Adrenal gland (tissue), 12 donors: ENCODE measurements around the gene EPHB1. TPM values are rescaled to one million over a fixed set of nuclear protein-coding genes. Genes with fewer than 3 reads are reported as not detected.

Source experiments
- DNase-seq, 7 donors: peaks; one replicate each; pipeline ENCODE4 v3.0.0-alpha.2; 2019 to 2020
- H3K27ac ChIP-seq, 5 donors: fragments of 200-600 bp; sonication (generic) in 4 of 5; 1 replicate in 3 of 5; 2 replicates in 2 of 5; pipeline versions ENCODE4 v1.5.1 to v1.8.0; 2016 to 2020; ENCODE audit warnings: mild to moderate bottlenecking in 1 of 5
- H3K27me3 ChIP-seq: fragments of 200-600 bp; 2 replicates; pipeline ENCODE4 v1.8.0; 2021
- H3K36me3 ChIP-seq, 2 donors: fragments of 200-600 bp; replicated peaks in 1 of 2; 1 replicate in 1 of 2; 2 replicates in 1 of 2; pipeline versions ENCODE4 v1.5.1 to v1.8.0; 2018 to 2022
- H3K4me1 ChIP-seq, 2 donors: fragments of 200-600 bp; replicated peaks in 1 of 2; 1 replicate in 1 of 2; 2 replicates in 1 of 2; pipeline versions ENCODE4 v1.5.1 to v1.8.0; 2018 to 2021
- H3K4me3 ChIP-seq, 4 donors: fragments of 200-600 bp; sonication (generic) in 3 of 4; one replicate each; pipeline ENCODE4 v1.5.1; 2016 to 2018
- H3K9me3 ChIP-seq, 3 donors: fragments of 200-600 bp; sonication (generic) in 1 of 3; replicated peaks in 1 of 3; 1 replicate in 2 of 3; 2 replicates in 1 of 3; pipeline versions ENCODE4 v1.5.1 to v1.8.0; 2016 to 2021
- POLR2A ChIP-seq, 2 donors: fragments of 450-650 bp; IDR thresholded peaks; one replicate each; pipeline ENCODE4 v1.6.1; 2017; ENCODE audit warnings: antibody characterized with exemption in 2 of 2, mild to moderate bottlenecking in 2 of 2, moderate library complexity in 1 of 2
- WGBS, 4 donors: extraction: QIAGEN DNeasy Blood & Tissue Kit in 2 of 4; methylation state at CpG; one replicate each; pipeline versions ENCODE4 v1.1.5 to v1.1.7; 2013 to 2017; 5-methylcytosine and 5-hydroxymethylcytosine counted together
- intact Hi-C, 2 donors: fragments of 100-400 bp; cut with DNase I; formaldehyde crosslinking; loops; one replicate each; pipeline versions ENCODE4 v1.14.1 to v1.15.0; 2022 to 2023
- polyA plus RNA-seq, 3 donors: library from polyadenylated mRNA; stranded (reverse); fragments of 200-250 nt in 2 of 3; fragments of 350-450 nt in 1 of 3; fragmentation: Illumina TruSeq in 1 of 3; extraction: RNeasy Lipid Tissue Mini Kit (QIAGEN cat#74804) in 1 of 3; gene quantifications; one replicate each; pipeline ENCODE4 v1.2.3, GENCODE V29; 2013 to 2014
- total RNA-seq, 9 donors: library from RNA; depleted of rRNA in 4 of 9; stranded (reverse); fragments of >200 nt in 4 of 9; fragments of 120-200 nt in 1 of 9; fragmentation: NEBNext Ultra II Directional in 1 of 9; extraction: Animal tissue kit (Norgen Biotek cat#: 25700) in 1 of 9; gene quantifications; one replicate each; pipeline versions ENCODE4 v1.1.0 to v1.2.4, GENCODE V29; 2013 to 2023
- TF ChIP-seq, protein P1 (sequence below), 6 experiments: fragments of 450-650 bp in 4 of 6; fragments of 200-600 bp in 2 of 6; sonication (generic) in 1 of 6; IDR thresholded peaks; 1 replicate in 5 of 6; 2 replicates in 1 of 6; pipeline versions ENCODE4 v1.5.1 to v1.8.0; 2016 to 2021; ENCODE audit warnings: antibody characterized with exemption in 6 of 6, mild to moderate bottlenecking in 2 of 6, moderate library complexity in 1 of 6
- donor health status: healthy with polysubstance abuse.
- donor health status: Bipolar disorder and iron deficiency.
- donor health status: DM: yes; HTN: yes; CAD: no.
- donor health status: DM: no; HTN: no; CAD: no.
- donor health status: DM: no; HTN: no; CAD: no.
- donor health status: DM: yes; HTN: yes; CAD: no.

EPHB1 gene
- total and polyA plus RNA-seq, 12 donors, result 0.10 to 3.4 (median 0.98) TPM

DNA sequence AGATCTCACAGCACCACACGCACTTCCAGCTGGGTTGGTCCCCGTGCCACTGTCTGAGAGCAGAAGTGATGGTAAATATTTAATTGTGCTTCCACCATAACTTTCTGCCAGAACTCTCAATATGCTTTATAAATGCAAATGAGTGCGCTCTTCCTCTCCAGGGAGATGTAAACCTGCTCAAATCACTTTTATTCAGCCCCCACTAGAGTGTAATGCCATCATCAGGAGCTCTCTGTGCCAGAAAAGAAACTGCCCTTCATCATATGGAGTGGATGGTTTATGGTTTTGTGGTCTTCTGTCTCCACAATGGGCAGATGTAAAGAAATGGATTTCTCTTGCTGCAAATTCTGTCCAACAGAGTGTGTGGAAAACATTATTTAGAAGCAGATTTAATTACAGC is 127.0 kb downstream of the EPHB1 start:
- no peak for TF ChIP-seq POLR2A (IDR thresholded peaks at IDR 0.05)
- TF ChIP-seq, protein P1, sequence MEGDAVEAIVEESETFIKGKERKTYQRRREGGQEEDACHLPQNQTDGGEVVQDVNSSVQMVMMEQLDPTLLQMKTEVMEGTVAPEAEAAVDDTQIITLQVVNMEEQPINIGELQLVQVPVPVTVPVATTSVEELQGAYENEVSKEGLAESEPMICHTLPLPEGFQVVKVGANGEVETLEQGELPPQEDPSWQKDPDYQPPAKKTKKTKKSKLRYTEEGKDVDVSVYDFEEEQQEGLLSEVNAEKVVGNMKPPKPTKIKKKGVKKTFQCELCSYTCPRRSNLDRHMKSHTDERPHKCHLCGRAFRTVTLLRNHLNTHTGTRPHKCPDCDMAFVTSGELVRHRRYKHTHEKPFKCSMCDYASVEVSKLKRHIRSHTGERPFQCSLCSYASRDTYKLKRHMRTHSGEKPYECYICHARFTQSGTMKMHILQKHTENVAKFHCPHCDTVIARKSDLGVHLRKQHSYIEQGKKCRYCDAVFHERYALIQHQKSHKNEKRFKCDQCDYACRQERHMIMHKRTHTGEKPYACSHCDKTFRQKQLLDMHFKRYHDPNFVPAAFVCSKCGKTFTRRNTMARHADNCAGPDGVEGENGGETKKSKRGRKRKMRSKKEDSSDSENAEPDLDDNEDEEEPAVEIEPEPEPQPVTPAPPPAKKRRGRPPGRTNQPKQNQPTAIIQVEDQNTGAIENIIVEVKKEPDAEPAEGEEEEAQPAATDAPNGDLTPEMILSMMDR (IDR thresholded peaks at IDR 0.05), result no peak
- H3K4me3 ChIP-seq, result no peak overlapping the region
- intact Hi-C loops, result no loop called here
- 76 to 85% (median 79%) methylated on average over 3 of the region's 3 CpGs for WGBS, 4 donors
- H3K27me3 ChIP-seq, result no peaks in the 10 kb centered on the region
- no peaks in the 10 kb centered on the region for H3K9me3 ChIP-seq
- no peak overlapping the region for H3K27ac ChIP-seq
- H3K36me3 ChIP-seq, result no peaks in the 10 kb centered on the region
- H3K4me1 ChIP-seq, result no peaks in the 10 kb centered on the region
- DNase-seq, result no peak

DNA sequence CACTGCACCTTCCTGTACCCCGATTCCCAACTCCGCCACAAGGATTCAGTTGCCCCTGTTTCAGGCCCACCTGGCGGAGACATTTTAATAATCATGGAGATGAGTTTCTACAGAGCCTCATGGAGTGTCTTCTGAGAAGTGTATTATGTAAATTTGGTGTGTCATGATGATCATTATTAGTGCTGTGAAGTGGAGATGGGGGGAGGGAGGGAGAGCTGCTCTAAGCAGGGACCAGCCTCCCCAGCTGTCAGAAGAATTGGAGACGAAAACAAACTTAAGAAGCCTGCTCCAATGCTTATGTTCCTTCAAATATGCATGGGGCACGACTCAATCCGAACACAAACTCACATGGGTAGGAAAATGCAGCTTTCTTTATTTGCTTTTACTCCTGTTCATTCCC is 127.8 kb downstream of the EPHB1 start:
- no peak for TF ChIP-seq POLR2A (IDR thresholded peaks at IDR 0.05)
- TF ChIP-seq, protein P1 (IDR thresholded peaks at IDR 0.05), result no peak
- H3K4me1 ChIP-seq, result no peaks in the 10 kb centered on the region
- H3K27ac ChIP-seq, result no peak overlapping the region
- no peaks in the 10 kb centered on the region for H3K27me3 ChIP-seq
- no peaks in the 10 kb centered on the region for H3K9me3 ChIP-seq
- intact Hi-C loops, result no loop called here
- H3K36me3 ChIP-seq, result no peaks in the 10 kb centered on the region
- no peak for DNase-seq
- WGBS, 4 donors, result 85 to 90% (median 87%) methylated on average over 6 of the region's 6 CpGs
- no peak overlapping the region for H3K4me3 ChIP-seq

DNA sequence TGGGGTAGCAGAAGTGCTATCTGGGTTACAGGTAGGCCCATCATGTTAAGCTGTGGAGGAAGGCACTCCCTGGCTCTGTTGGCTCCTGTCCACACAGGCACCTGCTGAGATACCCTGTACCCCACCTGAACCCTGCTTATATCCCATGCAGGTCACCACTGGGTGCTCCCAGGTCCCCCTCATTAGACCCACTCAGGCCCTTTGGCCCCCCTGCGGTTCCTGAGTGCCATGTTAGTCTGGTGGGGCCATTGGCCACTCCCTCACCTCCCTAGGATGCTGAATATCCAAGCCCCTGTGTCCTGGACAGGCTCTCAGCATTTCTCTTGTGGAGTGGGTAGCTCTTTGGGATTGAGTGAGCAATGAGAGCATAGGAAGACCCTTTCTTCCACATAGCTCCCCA is 128.2 kb downstream of the EPHB1 start:
- no peaks in the 10 kb centered on the region for H3K27me3 ChIP-seq
- H3K27ac ChIP-seq, result no peak overlapping the region
- no peak overlapping the region for H3K4me3 ChIP-seq
- TF ChIP-seq, protein P1 (IDR thresholded peaks at IDR 0.05), result no peak
- TF ChIP-seq POLR2A (IDR thresholded peaks at IDR 0.05), result no peak
- intact Hi-C loops, result no loop called here
- no peaks in the 10 kb centered on the region for H3K36me3 ChIP-seq
- no peaks in the 10 kb centered on the region for H3K4me1 ChIP-seq
- H3K9me3 ChIP-seq, result no peaks in the 10 kb centered on the region
- DNase-seq, result no peak
- WGBS, 4 donors, result 57 to 90% (median 69%) methylated on average over 1 of the region's 1 CpG; no CpG with 5 or more reads in 1 of the 4 donors

DNA sequence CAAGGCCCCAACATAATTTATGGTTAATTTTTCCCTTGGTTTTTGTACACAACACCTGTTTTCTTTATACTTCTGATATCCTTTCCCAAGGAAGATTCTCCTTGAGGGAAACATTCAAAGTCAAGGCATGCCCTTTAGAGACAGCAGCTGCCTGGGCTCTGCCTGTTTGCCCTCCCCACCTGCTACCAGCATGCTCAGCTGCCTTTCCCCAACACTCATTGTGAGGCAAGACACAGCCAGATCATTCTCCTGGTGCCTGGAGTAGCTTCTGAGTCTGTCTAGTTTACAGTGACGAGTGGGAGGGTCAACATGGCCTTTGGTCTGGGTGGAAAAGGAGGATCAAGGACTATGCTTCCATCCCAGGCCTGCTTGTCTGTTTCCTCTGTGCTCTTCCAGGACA is 132.5 kb downstream of the EPHB1 start:
- WGBS, 4 donors, result 63 to 84% (median 76%) methylated on average over 1 of the region's 1 CpG; no CpG with 5 or more reads in 1 of the 4 donors
- no peak for TF ChIP-seq POLR2A (IDR thresholded peaks at IDR 0.05)
- TF ChIP-seq, protein P1 (IDR thresholded peaks at IDR 0.05), result no peak
- DNase-seq, result no peak

More for the DNA sequence above, 132.5 kb downstream of the EPHB1 start:
- no peaks in the 10 kb centered on the region for H3K9me3 ChIP-seq
- intact Hi-C loops, result no loop called here
- H3K27me3 ChIP-seq, result no peaks in the 10 kb centered on the region
- no peak overlapping the region for H3K4me3 ChIP-seq
- no peak overlapping the region for H3K27ac ChIP-seq
- H3K4me1 ChIP-seq, result no peaks in the 10 kb centered on the region
- no peaks in the 10 kb centered on the region for H3K36me3 ChIP-seq
